Stimulated activated CD8-positive, alpha-beta memory T cell treated with anti-CD3 and anti-CD28 coated beads, Interleukin-15, amount 100 ng/mL, for 1 hour (primary cell): ENCODE results near the gene ANKRD17.

Source experiments
- DNase-seq: peaks from one replicate; pipeline ENCODE4 v3.0.0-alpha.2; 2020; ENCODE audit warnings: low read depth

The ANKRD17 gene

GRCh38 chr4:73103799-73104503 lies 154.6 kb downstream of the ANKRD17 start:
- DNase-seq = no peak

GRCh38 chr4:73099143-73099542 lies 159.5 kb downstream of the ANKRD17 start:
- no peak for DNase-seq

- no peak for DNase-seq
Observed at GRCh38 chr4:73098713-73099112, 159.9 kb downstream of the ANKRD17 start.

GRCh38 chr4:73098016-73098415 lies 160.6 kb downstream of the ANKRD17 start:
- DNase-seq = no peak

GRCh38 chr4:73092868-73093267 lies 165.7 kb downstream of the ANKRD17 start:
- DNase-seq = no peak

- DNase-seq = no peak
Observed at GRCh38 chr4:73090738-73091137, 167.9 kb downstream of the ANKRD17 start.

- DNase-seq = no peak
Observed at GRCh38 chr4:73087871-73088270, 170.7 kb downstream of the ANKRD17 start.

GRCh38 chr4:73086095-73086868 lies 172.3 kb downstream of the ANKRD17 start:
- no peak for DNase-seq

- DNase-seq = no peak
Observed at GRCh38 chr4:73080789-73081188, 177.8 kb downstream of the ANKRD17 start.

- DNase-seq = no peak
Observed at GRCh38 chr4:73075832-73076231, 182.8 kb downstream of the ANKRD17 start.

- DNase-seq = no peak
Observed at GRCh38 chr4:73070074-73070390, 188.6 kb downstream of the ANKRD17 start.

GRCh38 chr4:73069338-73070073 lies 189.1 kb downstream of the ANKRD17 start, which contains the start of gene COX18:
Gene COX18 (minus strand): TSS chr4:73069716. CDS start chr4:73069649, 67 bp downstream.
- DNase-seq = peak; percentile 90

GRCh38 chr4:73068491-73069337 lies 189.9 kb downstream of the ANKRD17 start:
- DNase-seq = no peak

GRCh38 chr4:73067971-73068394 lies 190.6 kb downstream of the ANKRD17 start:
- DNase-seq = no peak

- DNase-seq = no peak
Observed at GRCh38 chr4:73066928-73067327, 191.7 kb downstream of the ANKRD17 start.

- DNase-seq = no peak
Observed at GRCh38 chr4:73066445-73066844, 192.2 kb downstream of the ANKRD17 start.

GRCh38 chr4:73064536-73064935 lies 194.1 kb downstream of the ANKRD17 start:
- DNase-seq = no peak

- DNase-seq = no peak
Observed at GRCh38 chr4:73055241-73055897, 203.2 kb downstream of the ANKRD17 start.

- DNase-seq = no peak
Observed at GRCh38 chr4:73053974-73054480, 204.6 kb downstream of the ANKRD17 start.

GRCh38 chr4:73053076-73053475 lies 205.5 kb downstream of the ANKRD17 start:
- DNase-seq = no peak

- no peak for DNase-seq
Observed at GRCh38 chr4:73051625-73052024, 207.0 kb downstream of the ANKRD17 start.
